IPS DF 6.9 (cell line): ENCODE data around the gene CCDC88C.
"Not testable (repeated sequence)": the region's sequence is repeated elsewhere in the genome, so short reads cannot be mapped to it uniquely, and the experiment has no call there.

Experiments
- DNase-seq: peaks from one replicate; pipeline ENCODE4 v3.0.0-alpha.2; 2013; ENCODE audit warnings: low read depth, low spot score
- H3K27ac ChIP-seq: one replicate; pipeline ENCODE4 v1.5.1; 2013; ENCODE audit warnings: low read length, control low read depth
- H3K27me3 ChIP-seq: 2 replicates; pipeline ENCODE4 v1.6.1; 2013; ENCODE audit warnings: mild to moderate bottlenecking, low read length; ENCODE audit not compliant: control insufficient read depth, insufficient read depth
- H3K36me3 ChIP-seq: 2 replicates; pipeline ENCODE4 v1.6.1; 2013; ENCODE audit warnings: low read length; ENCODE audit not compliant: control insufficient read depth, insufficient read depth
- H3K4me1 ChIP-seq: 2 replicates; pipeline ENCODE4 v1.6.1; 2013; ENCODE audit warnings: low read length; ENCODE audit not compliant: control insufficient read depth, insufficient read depth
- H3K4me3 ChIP-seq: 2 replicates; pipeline ENCODE4 v1.5.1; 2013; ENCODE audit warnings: mild to moderate bottlenecking, low read length
- H3K9me3 ChIP-seq: 2 replicates; pipeline ENCODE4 v1.6.1; 2013; ENCODE audit warnings: low read length, inconsistent platforms; ENCODE audit not compliant: control insufficient read depth, insufficient read depth
- WGBS: extraction: QIAGEN DNeasy Blood & Tissue Kit; methylation state at CpG from one replicate; pipeline ENCODE4 v1.1.7; 2013; ENCODE audit warnings: mixed read lengths, missing lambda C conversion rate; ENCODE audit not compliant: insufficient read length, insufficient coverage; 5-methylcytosine and 5-hydroxymethylcytosine counted together

The CCDC88C gene

DNA sequence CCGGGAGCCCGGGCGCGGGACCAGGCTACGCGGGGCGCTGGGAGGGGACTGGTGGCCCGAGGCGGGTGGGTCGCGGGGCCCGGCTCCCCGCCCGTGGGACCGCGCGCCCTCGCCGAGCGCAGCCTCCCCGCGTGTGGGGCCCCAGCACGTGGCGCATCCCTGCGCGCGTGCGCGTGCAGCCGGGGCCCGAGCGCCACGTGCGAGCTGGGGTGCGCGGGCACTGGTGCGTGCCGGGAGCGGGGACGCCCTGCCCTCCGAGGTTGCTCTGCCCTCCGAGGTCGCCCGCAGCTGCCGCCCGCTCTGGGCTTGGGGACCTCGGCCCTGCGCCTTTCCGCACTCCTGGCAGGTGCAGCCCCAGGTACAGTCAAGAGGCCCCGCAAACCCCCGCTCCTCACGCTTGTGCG lies 365 bp upstream of the CCDC88C start:
- no CpG with 5 or more reads among the region's 53 CpGs for WGBS
- Histone ChIP-seq H3K4me1 (peaks cover 12% of the 10 kb centered on the region), H3K36me3 (no peaks in the 10 kb centered on the region), H3K4me3 (peak overlapping the region; percentile 85; the same call in 1 of the 2 replicates), H3K9me3 (no peaks in the 10 kb centered on the region), H3K27ac (no peak overlapping the region), H3K27me3 (no peaks in the 10 kb centered on the region)
- no peak for DNase-seq

DNA sequence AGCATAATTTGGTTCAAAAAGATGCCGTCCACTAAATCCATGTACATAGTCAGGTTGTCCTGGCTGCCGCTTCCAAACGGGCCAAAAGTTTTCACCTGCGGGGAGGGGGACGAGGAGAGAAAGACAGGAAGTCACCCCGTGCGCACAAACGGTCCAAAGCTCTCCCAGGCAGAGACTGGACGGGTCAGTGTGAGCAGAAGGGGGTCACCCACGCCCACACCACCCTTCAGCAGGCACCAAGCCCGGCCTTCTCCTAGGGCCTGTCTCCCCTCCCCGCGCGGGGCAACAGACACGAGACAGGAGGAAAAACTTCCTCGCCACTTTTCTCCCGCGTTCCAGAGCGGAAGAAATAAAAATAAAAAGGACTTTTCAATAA lies 888 bp downstream of the CCDC88C start:
- no CpG with 5 or more reads among the region's 19 CpGs for WGBS
- Histone ChIP-seq H3K4me1 (peaks cover 13% of the 10 kb centered on the region), H3K36me3 (no peaks in the 10 kb centered on the region), H3K27me3 (no peaks in the 10 kb centered on the region), H3K4me3 (peak overlapping the region; percentile 85; the same call in 1 of the 2 replicates), H3K9me3 (no peaks in the 10 kb centered on the region), H3K27ac (no peak overlapping the region)
- DNase-seq, result no peak

DNA sequence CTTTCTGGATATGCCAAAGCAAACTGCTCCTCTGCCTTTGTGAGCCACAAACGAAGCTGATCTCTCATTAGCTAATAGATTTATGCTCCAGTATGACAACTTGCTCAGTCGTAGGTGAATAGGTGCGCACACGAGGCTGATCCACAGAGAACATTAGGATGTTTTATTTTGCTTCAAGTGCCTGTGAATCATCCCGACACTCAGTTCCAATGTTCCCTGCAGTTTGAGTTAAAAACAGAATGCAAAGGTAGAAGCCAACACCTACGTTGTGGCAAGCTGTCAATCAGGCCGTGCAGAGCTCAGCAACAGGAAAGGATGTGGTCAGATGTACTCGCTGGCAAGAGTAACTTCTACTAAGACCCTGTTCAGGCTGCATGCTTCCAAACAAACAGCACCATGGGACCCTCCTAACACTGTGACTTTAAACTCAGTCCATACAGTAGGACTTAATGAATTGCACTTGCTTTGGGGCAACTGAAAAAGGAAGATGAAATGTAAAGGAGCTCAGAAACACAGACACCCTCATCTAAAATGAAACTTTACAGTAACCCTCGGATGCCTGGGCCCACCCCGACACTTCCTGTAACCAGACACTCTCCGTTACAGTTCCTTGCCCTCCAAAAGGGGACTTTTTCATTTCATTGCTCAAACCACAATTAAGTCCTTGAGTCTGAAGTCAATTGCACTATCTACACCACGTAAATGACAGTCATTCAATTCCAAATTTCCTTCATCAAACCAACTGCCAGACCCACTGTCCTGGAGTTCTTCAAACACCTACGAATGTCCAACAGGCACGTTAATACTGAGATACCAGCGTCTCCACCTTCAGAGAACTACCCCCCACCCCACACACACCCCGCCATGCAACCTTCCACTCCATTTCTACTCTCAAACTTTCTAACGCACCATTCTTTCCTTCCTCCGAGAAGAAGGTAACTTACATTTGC lies 1.6 kb downstream of the CCDC88C start:
- Histone ChIP-seq H3K27me3 (no peaks in the 10 kb centered on the region), H3K9me3 (no peaks in the 10 kb centered on the region), H3K36me3 (no peaks in the 10 kb centered on the region), H3K4me1 (peaks cover 13% of the 10 kb centered on the region), H3K4me3 (peak overlapping the region; percentile 85; the same call in 1 of the 2 replicates), H3K27ac (no peak overlapping the region)
- WGBS, result no CpG with 5 or more reads among the region's 18 CpGs
- no peak for DNase-seq

DNA sequence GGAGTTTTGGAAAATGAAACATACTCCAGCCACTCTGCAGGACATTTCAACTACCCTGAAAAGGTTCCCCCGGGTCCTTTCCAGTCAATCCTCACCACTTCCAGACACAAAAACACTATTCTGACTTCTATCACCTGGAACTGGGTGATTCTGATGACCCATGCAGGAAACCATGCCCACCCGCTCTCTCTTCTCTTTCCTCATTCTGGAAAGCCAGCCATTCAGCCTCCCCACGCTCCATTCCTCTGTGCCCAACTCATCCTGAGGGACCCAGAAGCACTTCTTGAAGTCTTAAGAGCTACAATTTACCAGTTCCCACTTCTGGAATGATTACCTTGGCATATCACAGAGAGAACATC lies 3.2 kb downstream of the CCDC88C start:
- Histone ChIP-seq H3K27ac (no peak overlapping the region), H3K36me3 (no peaks in the 10 kb centered on the region), H3K27me3 (no peaks in the 10 kb centered on the region), H3K9me3 (no peaks in the 10 kb centered on the region), H3K4me3 (no peak overlapping the region), H3K4me1 (peaks cover 13% of the 10 kb centered on the region)
- no CpG with 5 or more reads among the region's 3 CpGs for WGBS
- DNase-seq, result no peak

DNA sequence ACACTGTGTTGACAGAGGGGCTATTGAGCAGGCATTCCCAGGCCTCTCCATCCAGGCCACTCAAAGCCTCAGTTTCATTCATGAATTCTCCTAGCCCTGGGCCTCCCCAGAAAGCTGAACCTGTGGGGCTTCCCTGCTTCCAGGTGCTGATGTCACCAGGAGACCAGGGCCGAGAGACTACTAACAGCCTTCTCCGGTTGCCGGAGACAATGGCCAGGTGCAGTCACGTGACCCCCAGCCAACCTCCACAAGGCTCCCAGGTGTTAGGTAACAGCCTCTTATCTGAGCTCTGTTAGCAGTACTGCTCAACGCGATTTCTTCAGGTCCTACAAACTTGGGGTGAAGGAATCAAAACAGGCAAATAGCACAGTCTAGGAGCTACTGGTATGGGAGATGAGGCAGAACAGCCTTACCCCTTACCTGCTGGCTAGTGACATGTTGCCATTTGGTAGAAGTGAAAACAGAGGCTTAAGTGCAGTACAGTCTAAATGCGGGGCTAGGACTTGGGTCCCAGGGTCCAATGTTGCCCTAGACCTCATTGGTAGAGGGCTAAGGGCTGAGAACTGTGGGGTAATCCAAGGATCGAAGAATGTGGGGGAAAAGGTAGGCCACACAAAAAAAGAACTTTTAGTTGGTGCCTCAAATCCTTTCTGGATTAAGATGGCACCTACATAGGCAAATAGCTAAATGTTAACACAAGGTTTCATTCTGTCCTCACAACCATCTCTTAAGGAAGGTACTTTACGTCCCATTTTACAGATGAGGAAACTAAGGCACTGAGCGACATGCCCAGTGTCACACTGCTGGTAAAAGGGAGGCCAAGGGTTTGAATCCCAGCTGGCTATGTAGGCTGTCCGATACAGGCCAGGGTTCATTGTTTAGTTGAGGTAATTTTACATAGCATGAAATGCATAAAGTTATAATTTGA lies 3.8 kb downstream of the CCDC88C start:
- H3K27me3 ChIP-seq, result no peaks in the 10 kb centered on the region
- no peak overlapping the region for H3K4me3 ChIP-seq
- H3K27ac ChIP-seq, result no peak overlapping the region
- no peaks in the 10 kb centered on the region for H3K36me3 ChIP-seq
- H3K4me1 ChIP-seq, result peaks cover 13% of the 10 kb centered on the region
- WGBS, result no CpG with 5 or more reads among the region's 11 CpGs
- H3K9me3 ChIP-seq, result no peaks in the 10 kb centered on the region
- DNase-seq, result peak; percentile 92

DNA sequence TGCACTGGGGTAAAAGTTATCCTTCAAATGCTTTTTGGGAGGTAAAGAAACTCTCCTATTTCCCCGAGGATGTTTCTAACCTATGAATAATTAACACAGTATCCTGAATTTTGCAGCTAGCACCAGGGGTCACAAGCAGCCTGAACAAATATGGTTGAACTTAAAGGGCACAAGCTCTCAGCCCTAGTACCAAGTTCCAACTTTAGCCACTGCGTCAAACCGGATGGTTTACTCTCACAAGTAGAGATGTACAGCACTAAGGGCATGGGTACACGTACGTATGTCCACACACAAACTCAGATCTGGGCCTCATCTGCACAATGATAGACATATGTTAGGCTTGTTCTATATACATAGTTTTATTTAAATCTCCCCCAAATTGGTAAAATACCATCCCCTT lies 4.7 kb downstream of the CCDC88C start:
- Histone ChIP-seq H3K4me3 (no peak overlapping the region), H3K27ac (no peak overlapping the region), H3K4me1 (peaks cover 10% of the 10 kb centered on the region), H3K27me3 (no peaks in the 10 kb centered on the region), H3K36me3 (no peaks in the 10 kb centered on the region), H3K9me3 (no peaks in the 10 kb centered on the region)
- no CpG with 5 or more reads among the region's 5 CpGs for WGBS
- no peak for DNase-seq

DNA sequence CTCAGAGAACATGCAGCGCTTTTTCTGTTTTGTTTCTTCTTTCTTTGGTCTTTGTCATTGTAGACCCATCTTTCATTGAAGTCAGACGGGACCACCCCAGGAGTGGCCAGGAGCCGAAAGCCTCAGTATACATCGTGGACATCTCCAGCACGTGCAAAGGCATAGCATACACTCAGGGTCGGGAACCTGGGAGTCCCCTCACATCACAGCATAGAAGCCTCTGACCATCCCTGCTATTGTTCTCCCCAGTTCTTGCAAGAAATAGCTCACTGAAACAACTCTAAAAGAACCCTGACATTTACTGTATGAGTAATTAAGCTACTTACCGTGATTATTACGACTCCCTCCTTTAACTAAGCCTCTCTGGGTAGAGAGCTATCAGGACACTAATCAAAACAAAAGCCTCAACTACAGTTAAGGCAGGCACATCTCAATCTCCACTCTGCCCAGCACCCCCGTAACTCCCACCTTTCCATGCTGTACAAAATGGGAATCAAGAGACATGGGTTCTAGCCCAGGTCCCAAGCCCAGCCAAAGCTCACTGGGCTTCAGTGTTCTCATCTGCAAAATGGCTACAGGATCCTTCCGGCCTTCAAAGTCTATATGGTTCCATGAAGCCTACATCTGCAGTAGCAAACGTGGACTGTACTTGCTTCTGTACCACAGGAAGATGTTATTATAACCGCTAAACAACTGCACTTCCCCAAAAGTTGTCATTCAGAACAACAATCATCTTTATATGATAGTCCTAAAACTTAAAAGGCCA lies 6.7 kb downstream of the CCDC88C start:
- Histone ChIP-seq H3K27me3 (no peaks in the 10 kb centered on the region), H3K9me3 (no peaks in the 10 kb centered on the region), H3K4me1 (peaks cover 9% of the 10 kb centered on the region), H3K4me3 (no peak overlapping the region), H3K27ac (no peak overlapping the region), H3K36me3 (0 out of 2 replicates have a peak, but pooled peaks cover 6% of the 10 kb centered on the region)
- no CpG with 5 or more reads among the region's 12 CpGs for WGBS
- DNase-seq, result no peak

DNA sequence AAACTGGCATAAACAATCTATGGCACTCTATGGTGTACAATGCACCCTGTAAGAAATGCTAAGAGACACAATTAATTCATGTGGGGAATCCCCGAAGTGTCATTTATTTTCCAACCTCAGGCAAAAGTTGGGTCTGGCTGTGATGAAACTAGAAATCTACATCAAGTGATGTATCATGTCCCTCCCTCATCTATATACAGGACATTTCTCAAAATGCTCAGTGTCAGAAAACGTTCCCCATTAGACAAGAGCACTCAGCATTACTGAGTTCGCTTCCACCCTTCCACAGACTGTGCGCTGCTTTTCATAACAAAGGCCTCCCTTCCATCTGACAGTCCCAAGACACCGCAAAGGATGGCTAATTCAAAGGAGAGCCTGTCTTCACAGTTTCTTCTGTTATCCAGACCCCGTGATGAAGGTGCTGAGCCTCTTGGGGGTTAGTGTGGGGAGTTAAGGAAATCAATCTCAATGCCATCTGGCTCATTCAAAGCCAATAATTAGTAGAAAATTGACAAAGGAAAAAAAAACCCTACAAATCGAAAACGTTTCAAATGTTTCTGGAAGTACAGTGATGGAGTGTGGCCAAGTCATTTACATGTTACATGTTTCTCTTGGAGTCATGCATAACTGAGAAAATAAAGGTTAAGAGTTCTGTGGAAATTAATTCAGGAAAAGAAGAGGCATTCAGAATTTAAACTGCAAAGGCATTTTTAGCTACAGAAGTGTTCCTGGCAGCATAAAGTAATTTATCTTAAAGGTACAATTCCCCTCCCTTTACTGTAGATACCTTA lies 7.5 kb downstream of the CCDC88C start:
- Histone ChIP-seq H3K27ac (no peak overlapping the region), H3K9me3 (no peaks in the 10 kb centered on the region), H3K36me3 (0 out of 2 replicates have a peak, but pooled peaks cover 6% of the 10 kb centered on the region), H3K4me3 (no peak overlapping the region), H3K4me1 (peaks cover 8% of the 10 kb centered on the region), H3K27me3 (no peaks in the 10 kb centered on the region)
- no CpG with 5 or more reads among the region's 8 CpGs for WGBS
- no peak for DNase-seq

DNA sequence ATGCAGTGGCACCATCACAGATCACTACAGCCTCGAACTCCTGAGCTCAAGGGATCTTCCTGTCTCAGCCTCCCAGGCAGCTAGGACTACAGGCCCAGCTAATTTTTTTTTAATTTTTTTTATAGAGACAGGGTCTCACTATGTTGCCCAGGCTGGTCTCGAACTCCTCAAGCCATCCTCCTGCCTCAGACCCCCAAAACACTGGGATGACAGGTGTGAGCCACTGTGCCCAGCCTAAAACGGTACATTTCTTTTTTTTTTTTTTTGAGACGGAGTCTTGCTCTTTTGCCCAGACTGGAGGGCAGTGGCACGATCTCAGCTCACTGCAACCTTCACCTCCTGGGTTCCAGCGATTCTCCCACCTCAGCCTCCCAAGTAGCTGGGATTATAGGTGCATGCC lies 8.4 kb downstream of the CCDC88C start:
- H3K4me1 ChIP-seq, H3K27me3 ChIP-seq, H3K4me3 ChIP-seq, DNase-seq, H3K36me3 ChIP-seq, H3K9me3 ChIP-seq, H3K27ac ChIP-seq: not testable (repeated sequence)
- no CpG with 5 or more reads among the region's 6 CpGs for WGBS
